Ramos (cell line): Measurements from ENCODE around the gene OGFOD3.
"Not testable (repeated sequence)": the region's sequence is repeated elsewhere in the genome, so short reads cannot be mapped to it uniquely, and the experiment has no call there.

Experiments used
- in situ Hi-C: fragments of 300-500 bp; cut with MboI; formaldehyde crosslinking; loops from one replicate; pipeline ENCODE4 v1.14.3; 2022; ENCODE audit warnings: low sequenced_read_pairs; ENCODE audit not compliant: unreplicated experiment

OGFOD3 gene

GRCh38 chr17:82391496-82392066 lies 26.8 kb downstream of the OGFOD3 start:
- in situ Hi-C loops: no loop called here

- in situ Hi-C loops: no loop called here
These were observed 27.4 kb downstream of the OGFOD3 start for GRCh38 chr17:82390860-82391435.

GRCh38 chr17:82390015-82390859 lies 28.1 kb downstream of the OGFOD3 start:
- in situ Hi-C loops: no loop called here

GRCh38 chr17:82389379-82389778 lies 29.0 kb downstream of the OGFOD3 start:
- in situ Hi-C loops: no loop called here

- in situ Hi-C loops: no loop called here
These were observed 29.5 kb downstream of the OGFOD3 start for GRCh38 chr17:82388922-82389283.

GRCh38 chr17:82388223-82388921 lies 30.0 kb downstream of the OGFOD3 start:
- in situ Hi-C loops: no loop called here

- in situ Hi-C loops: no loop called here
These were observed 30.7 kb downstream of the OGFOD3 start for GRCh38 chr17:82387705-82388106.

- in situ Hi-C loops: no loop called here
These were observed 31.3 kb downstream of the OGFOD3 start for GRCh38 chr17:82386881-82387704.

- in situ Hi-C loops: no loop called here
These were observed 32.0 kb downstream of the OGFOD3 start for GRCh38 chr17:82386255-82386831.

GRCh38 chr17:82385559-82386254 lies 32.7 kb downstream of the OGFOD3 start:
- in situ Hi-C loops: no loop called here

- in situ Hi-C loops: no loop called here
These were observed 33.5 kb downstream of the OGFOD3 start for GRCh38 chr17:82384730-82385481.

GRCh38 chr17:82384051-82384729 lies 34.2 kb downstream of the OGFOD3 start:
- in situ Hi-C loops: no loop called here

GRCh38 chr17:82383411-82383810 lies 35.0 kb downstream of the OGFOD3 start:
- in situ Hi-C loops: no loop called here

GRCh38 chr17:82382933-82383255 lies 35.5 kb downstream of the OGFOD3 start:
- in situ Hi-C loops: no loop called here

- in situ Hi-C loops: not testable (repeated sequence)
These were observed 36.0 kb downstream of the OGFOD3 start for GRCh38 chr17:82382220-82382932.

- in situ Hi-C loops: not testable (repeated sequence)
These were observed 36.7 kb downstream of the OGFOD3 start for GRCh38 chr17:82381703-82382009.

- in situ Hi-C loops: no loop called here
These were observed 37.3 kb downstream of the OGFOD3 start for GRCh38 chr17:82380860-82381702.
